ENCODE results near the gene OFD1. TPM values are rescaled to one million over a fixed set of nuclear protein-coding genes. Genes with fewer than 3 reads are reported as not detected.

OFD1 gene
- polyA plus RNA-seq, 1 of the 3 experiments (the other 2 are of a cell fraction): 13.4 TPM

GRCh38 chrX:13699183-13699826 is 35.2 kb upstream of the OFD1 start:
- no peak for DNase-seq
- Histone ChIP-seq H3K4me1 (ENCODE audit: control insufficient read depth in 1 of 2, insufficient read depth in 2 of 2, low read depth in 1 of 2, low read length in 1 of 2) (peaks cover 2 to 23% of the 10 kb centered on the region in 2 experiments; a peak in 2 of 4 replicates), H3K9ac (no peak overlapping the region), H3K79me2 (ENCODE audit: insufficient read depth) (peaks cover 84% of the 10 kb centered on the region), H3K4me3 (ENCODE audit: low read depth in 2 of 2, low read length in 1 of 2) (no peak overlapping the region), H3K27me3 (ENCODE audit: insufficient read depth) (no peaks in the 10 kb centered on the region), H3K27ac (ENCODE audit: low read depth in 2 of 2, low read length in 1 of 2) (no peak overlapping the region), H3K9me3 (no peaks in the 10 kb centered on the region), H3F3A (replicated peaks; ENCODE audit: insufficient read depth) (no peaks in the 10 kb centered on the region), H2AFZ (ENCODE audit: low read depth) (no peak overlapping the region), H3K36me3 (replicated peaks in 1 of 2; ENCODE audit: control insufficient read depth in 1 of 2, insufficient read depth in 2 of 2, low read length in 1 of 2) (no peaks in the 10 kb centered on the region), H3K9me2 (no peaks in the 10 kb centered on the region), H4K20me1 (ENCODE audit: insufficient read depth) (peaks cover 39% of the 10 kb centered on the region), H3K4me2 (no peak overlapping the region)
- ChIA-PET CTCF (interaction anchor here (0.6 kb wide), 1 partner anchor 1365 kb away, joined by 3 read pairs; no protein-coding TSS in a partner anchor), POLR2A (no interaction called here)
- WGBS (ENCODE audit: low lambda C conversion rate): 92% methylated on average over 7 of the region's 7 CpGs
- TF ChIP-seq EZH2phosphoT487 (IDR thresholded peaks at IDR 0.05; ENCODE audit: borderline replicate concordance, low read depth) (no peak), SMC3 (IDR thresholded peaks at IDR 0.05; ENCODE audit: low read depth, low read length) (no peak), POLR2AphosphoS5 (IDR thresholded peaks at IDR 0.05; ENCODE audit: low read depth, low read length) (no peak), REST (IDR thresholded peaks at IDR 0.05; ENCODE audit: low read depth, low read length) (no peak), RFX5 (IDR thresholded peaks at IDR 0.05; ENCODE audit: low read length) (no peak), EP300 (IDR thresholded peaks at IDR 0.05; ENCODE audit: borderline replicate concordance in 1 of 2, low read depth in 1 of 2, low read length in 1 of 2) (no peak), FOSL2 (IDR thresholded peaks at IDR 0.05; ENCODE audit: borderline replicate concordance, low read depth) (no peak), RXRA (IDR thresholded peaks at IDR 0.05; ENCODE audit: borderline replicate concordance, low read depth) (no peak), FOXM1 (IDR thresholded peaks at IDR 0.05; ENCODE audit: low read depth) (no peak), USF2 (IDR thresholded peaks at IDR 0.05; ENCODE audit: borderline replicate concordance, low read depth, low read length) (no peak), TCF12 (IDR thresholded peaks at IDR 0.05) (no peak), SIN3A (IDR thresholded peaks at IDR 0.05; ENCODE audit: borderline replicate concordance, low read depth, low read length) (no peak), GATA2 (CRISPR knock-in tag; IDR thresholded peaks at IDR 0.05) (no peak), MEF2A (IDR thresholded peaks at IDR 0.05; ENCODE audit: borderline replicate concordance, low read depth) (no peak), RAD21 (IDR thresholded peaks at IDR 0.05; ENCODE audit: low read length) (no peak), TEAD4 (IDR thresholded peaks at IDR 0.05; ENCODE audit: borderline replicate concordance, insufficient read depth) (no peak), FOXJ3 (CRISPR knock-in tag; IDR thresholded peaks at IDR 0.05) (no peak), CHD2 (IDR thresholded peaks at IDR 0.05; ENCODE audit: low read length, partially characterized antibody) (no peak)
